GM12872 (cell line): ENCODE measurements around the gene NKX2-4.

Source experiments
- TF ChIP-seq, protein P1 (sequence below): IDR thresholded peaks from 3 replicates; pipeline ENCODE4 v1.5.1; 2011; ENCODE audit warnings: low read depth, mild to moderate bottlenecking, low read length, moderate library complexity; ENCODE audit not compliant: insufficient read depth

The NKX2-4 gene

DNA sequence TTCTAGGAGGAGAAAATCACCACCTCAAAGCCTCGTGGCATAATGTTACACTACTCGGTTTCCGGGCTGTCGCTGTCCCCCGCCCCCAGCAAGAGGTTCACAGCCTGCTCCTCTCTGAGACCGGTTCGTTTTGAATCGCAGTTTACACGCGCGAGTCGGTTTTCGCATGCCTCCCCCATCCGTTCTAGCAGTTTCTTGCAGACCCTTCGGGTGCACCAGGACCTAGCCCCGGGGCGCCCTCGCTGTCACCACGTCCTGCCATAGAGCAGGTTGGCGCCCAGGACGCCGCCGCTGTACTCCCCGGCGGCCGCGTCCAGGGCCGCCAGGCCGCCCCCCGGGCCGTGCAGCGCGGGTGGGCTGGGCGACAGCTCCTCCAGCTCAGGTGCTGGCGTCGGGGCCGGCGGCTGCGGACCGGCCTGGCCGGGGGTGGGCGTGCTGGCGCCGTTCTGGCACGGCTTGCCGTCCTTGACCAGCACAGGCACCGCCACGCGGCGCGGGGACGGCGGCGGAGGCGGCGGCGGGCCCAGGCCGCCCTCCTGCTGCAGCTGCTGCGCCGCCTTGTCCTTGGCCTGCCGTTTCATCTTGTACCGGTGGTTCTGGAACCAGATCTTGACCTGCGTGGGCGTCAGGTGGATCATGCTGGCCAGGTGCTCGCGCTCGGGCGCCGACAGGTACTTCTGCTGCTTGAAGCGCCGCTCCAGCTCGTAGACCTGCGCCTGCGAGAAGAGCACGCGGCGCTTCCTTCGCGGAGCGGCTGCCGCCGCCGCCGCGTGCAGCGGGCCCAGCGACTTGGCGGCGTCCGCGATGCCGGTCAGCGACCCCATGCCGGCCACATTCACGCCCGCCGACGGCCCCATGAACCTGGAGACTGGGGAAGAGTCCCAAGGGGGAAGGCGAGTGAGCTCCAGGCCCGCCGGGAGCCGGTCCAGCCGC, 1.4 kb downstream of the NKX2-4 start:
- TF ChIP-seq, protein P1, sequence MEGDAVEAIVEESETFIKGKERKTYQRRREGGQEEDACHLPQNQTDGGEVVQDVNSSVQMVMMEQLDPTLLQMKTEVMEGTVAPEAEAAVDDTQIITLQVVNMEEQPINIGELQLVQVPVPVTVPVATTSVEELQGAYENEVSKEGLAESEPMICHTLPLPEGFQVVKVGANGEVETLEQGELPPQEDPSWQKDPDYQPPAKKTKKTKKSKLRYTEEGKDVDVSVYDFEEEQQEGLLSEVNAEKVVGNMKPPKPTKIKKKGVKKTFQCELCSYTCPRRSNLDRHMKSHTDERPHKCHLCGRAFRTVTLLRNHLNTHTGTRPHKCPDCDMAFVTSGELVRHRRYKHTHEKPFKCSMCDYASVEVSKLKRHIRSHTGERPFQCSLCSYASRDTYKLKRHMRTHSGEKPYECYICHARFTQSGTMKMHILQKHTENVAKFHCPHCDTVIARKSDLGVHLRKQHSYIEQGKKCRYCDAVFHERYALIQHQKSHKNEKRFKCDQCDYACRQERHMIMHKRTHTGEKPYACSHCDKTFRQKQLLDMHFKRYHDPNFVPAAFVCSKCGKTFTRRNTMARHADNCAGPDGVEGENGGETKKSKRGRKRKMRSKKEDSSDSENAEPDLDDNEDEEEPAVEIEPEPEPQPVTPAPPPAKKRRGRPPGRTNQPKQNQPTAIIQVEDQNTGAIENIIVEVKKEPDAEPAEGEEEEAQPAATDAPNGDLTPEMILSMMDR, result no peak

DNA sequence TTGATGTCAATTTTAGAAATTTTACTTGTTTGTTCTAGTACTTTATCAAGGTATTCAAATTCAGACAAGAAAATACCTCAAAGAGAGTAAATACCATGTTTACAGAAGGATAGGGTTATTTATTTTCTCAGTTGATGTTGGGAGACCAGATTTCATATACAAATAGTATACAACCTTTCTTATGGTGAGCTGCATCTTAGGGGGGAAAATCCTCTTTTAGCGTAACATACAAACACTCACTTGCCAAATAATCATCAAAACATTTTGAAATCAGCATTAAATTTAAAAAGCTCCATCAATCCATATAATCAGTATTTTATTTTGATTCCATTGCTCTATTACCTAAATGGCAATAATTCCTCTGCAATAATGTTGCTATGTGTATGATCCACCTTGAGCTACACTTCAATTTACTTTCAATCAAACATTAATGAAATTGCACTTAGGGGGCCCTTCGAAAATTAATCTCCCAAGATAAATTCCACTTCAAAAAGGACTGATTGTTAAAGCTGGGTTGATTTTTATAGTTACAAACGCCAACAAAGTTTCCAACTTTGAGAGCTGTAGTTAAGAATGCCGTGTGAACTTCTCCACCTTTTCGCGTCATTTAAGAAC, 2.2 kb downstream of the NKX2-4 start:
- TF ChIP-seq, protein P1, result no peak

DNA sequence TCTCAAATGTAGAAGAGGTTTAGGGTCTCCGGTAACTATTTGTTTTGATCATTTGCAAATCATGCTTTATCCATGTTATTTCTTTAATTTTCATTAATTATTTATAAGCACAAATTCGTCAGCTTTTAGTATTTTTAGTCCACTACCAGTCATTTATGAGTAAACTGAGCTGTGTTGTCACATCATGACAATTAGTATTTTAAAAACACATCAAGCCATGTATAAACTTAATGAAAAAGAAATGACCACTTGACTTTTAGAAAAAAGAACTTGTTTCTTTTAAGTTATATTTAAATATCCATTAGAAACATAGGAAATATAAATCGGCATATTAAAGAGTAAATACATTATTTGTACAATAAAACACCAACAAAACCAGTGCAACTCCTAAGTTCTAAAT, 2.8 kb downstream of the NKX2-4 start:
- TF ChIP-seq, protein P1, result no peak

DNA sequence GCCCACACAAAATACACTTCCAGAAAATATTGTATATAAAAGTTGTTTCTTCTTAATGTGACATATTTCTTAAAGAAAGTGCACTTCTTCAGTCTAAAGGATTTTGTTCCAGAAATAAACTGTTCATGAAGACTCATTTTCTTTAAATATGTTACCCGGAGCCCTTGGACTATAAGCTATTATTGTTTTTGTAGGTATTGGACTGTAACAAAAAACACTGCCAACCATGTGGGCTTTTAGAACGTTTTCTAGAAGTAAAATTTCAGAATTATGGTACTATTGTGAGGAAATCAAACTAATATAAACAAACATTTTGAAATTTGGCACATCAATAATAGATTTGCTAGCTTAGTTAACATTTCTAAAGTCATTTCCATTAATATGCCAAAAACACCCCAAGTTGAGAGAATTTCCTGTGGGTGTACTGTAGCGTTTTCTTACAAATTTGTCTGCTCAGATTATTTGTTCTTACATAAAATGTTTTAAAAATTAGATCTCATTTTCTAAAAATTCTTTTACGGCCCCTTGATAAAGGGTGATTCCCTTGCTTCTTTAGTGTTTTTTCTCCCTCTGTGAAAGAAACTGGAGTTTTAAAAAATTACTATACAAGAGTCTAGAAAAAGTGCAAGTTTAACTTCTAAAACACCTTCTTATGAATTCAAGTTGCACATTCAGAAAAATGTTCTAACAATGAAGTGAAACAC, 3.4 kb downstream of the NKX2-4 start:
- TF ChIP-seq, protein P1, result no peak

DNA sequence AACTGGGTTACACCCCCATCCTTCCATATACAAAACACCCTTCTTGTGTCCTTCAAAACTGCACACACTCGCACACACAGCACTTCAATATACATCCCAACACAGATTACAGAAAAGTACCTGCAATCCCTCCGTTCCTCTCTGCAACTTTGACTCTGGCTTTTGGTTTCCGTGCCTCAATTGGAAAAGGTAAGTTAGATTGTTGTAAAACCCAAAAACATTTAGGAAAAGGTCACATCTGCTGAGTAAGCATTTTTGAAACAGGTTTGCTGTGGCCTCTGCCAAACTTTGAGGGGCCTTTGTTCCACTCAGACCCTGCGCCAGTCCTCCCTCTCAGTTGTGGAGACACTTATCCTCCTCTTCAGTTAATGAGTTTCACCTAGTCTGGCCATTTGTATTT, 4.2 kb downstream of the NKX2-4 start:
- TF ChIP-seq, protein P1, result no peak

DNA sequence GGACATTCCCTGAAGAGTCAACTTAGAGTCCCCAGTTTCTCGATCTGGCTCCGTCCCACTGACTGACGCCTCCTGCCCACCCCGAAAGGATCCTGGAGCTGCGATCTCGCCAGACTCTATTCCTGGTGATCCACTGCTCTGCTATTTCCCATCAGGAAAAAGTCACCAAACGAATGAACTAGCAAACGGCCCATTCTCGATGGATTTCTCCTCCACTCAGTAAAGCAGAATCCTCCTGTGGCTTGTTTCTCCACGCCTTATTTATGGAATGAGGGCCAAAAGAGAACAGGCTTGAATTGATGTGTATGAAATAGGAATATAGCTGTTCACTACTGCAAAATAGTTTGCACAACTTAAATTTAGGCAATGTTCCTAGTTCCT, 5.4 kb downstream of the NKX2-4 start:
- TF ChIP-seq, protein P1, result no peak

DNA sequence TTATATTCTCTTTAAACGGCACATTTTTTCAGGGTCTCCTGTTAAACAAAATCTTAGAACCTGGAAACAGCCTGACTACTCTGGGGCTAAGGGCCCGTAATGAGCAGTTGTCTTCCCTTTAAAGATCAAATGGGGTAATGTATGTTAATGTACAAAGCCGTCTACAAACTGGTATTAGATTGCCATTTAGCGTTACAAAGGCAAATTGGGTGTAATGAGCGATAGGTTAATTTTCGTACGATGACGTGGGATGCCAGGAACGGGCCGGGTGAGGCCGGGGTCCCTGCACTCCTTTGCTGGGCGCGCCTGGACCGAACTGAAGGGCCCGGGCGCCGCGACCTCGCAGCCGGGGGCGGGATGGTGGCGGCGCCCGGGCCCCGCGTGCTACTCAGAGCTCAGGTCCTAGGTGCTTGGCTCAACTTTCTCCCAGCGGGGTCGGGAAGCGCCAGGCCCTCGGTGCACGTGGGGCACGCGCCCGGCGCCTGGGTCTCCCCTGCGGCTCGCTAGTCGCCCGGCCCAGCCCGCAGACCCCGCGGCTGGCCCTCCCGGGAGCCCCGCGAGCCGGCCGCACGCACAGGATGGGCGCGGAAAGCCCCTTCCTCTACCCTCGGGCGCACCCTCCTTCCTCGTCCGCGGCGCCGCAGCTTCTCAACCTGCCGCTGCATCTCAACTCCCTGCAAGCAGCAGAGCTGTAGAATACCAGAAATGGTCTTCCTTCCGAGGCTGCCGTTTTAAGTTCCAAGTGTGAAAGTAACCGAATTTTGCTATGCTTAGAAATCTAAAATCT, 5.9 kb downstream of the NKX2-4 start:
- TF ChIP-seq, protein P1, result no peak
